HG03520 (cell line): ENCODE data around the gene C16orf74.

Experiments
- ATAC-seq: cut with Tn5 transposase; IDR thresholded peaks from one replicate; pipeline ENCODE4 v1.9.1; 2021; ENCODE audit warnings: mild to moderate bottlenecking, moderate library complexity; ENCODE audit not compliant: unreplicated experiment

The C16orf74 gene

DNA sequence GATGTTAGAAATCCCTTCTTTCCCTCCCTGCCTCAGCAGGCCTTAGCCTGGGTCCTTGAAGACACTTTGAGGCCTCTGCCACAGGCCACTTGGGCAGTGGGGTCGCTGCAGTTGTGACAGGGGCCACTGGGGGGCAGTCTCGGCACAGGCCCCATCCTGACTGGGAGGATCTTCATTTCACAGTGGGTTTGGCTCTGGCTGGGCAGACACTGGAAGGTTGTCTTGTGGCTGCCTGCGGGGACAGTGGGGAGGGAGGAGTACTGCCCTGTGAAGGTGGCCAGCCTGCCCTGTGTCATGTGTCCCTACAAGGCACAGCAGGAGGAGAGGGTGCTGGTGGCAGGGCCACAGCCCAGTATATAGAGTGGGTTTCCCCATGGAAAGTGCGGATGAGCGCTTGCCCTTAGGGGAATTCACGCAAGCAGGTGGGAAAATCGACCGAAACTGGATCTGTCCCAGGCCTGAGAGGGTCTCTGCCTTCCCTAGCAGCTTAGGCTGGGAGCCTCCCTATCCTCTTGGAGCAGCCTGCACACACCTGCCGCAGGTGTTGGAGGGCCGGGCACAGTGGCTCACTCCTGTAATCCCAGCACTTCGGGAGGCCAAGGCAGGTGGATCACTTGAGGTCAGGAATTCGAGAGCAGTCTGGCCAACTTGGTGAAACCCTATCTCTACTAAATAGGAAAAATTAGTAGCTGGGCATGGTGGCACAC is 90.9 kb downstream of the C16orf74 start:
- ATAC-seq = no peak

- ATAC-seq = no peak
Measured at GRCh38 chr16:85659336-85659735, 91.6 kb downstream of the C16orf74 start.

- no peak for ATAC-seq
Measured at GRCh38 chr16:85658504-85659326, 92.2 kb downstream of the C16orf74 start.

GRCh38 chr16:85657996-85658395 is 92.9 kb downstream of the C16orf74 start:
- no peak for ATAC-seq
